ENCODE measurements around the gene SLC22A9.
"Not testable (repeated sequence)": the region's sequence is repeated elsewhere in the genome, so short reads cannot be mapped to it uniquely, and the experiment has no call there.

The SLC22A9 gene

GRCh38 chr11:63369165-63369970, at the start of gene SLC22A9:
SLC22A9 (plus strand) TSS chr11:63369785; CDS start chr11:63370057, 272 bp downstream.
- no peak for DNase-seq

GRCh38 chr11:63321723-63322122, 47.9 kb upstream of the SLC22A9 start:
- no peak for DNase-seq

GRCh38 chr11:63335089-63335488, 34.5 kb upstream of the SLC22A9 start:
- not testable (repeated sequence) for DNase-seq

GRCh38 chr11:63337070-63337469, 32.5 kb upstream of the SLC22A9 start:
- DNase-seq, result no peak

GRCh38 chr11:63343130-63343529, 26.5 kb upstream of the SLC22A9 start:
- no peak for DNase-seq

- no peak for DNase-seq
Observed at GRCh38 chr11:63352144-63352543, 17.4 kb upstream of the SLC22A9 start.

- DNase-seq, result no peak
Observed at GRCh38 chr11:63362196-63362793, 7.3 kb upstream of the SLC22A9 start.

GRCh38 chr11:63369971-63370588, 495 bp downstream of the SLC22A9 start:
- no peak for DNase-seq

GRCh38 chr11:63371396-63371795, 1.8 kb downstream of the SLC22A9 start:
- no peak for DNase-seq

- no peak for DNase-seq
Observed at GRCh38 chr11:63375434-63375833, 5.8 kb downstream of the SLC22A9 start.

- DNase-seq, result no peak
Observed at GRCh38 chr11:63380130-63380529, 10.5 kb downstream of the SLC22A9 start.

GRCh38 chr11:63395697-63396096, 26.1 kb downstream of the SLC22A9 start:
- no peak for DNase-seq

GRCh38 chr11:63404161-63404935, 34.8 kb downstream of the SLC22A9 start:
- DNase-seq, result no peak

GRCh38 chr11:63405114-63405513, 35.5 kb downstream of the SLC22A9 start:
- no peak for DNase-seq

- no peak for DNase-seq
Observed at GRCh38 chr11:63406458-63406857, 36.9 kb downstream of the SLC22A9 start.

GRCh38 chr11:63417174-63417852, 47.7 kb downstream of the SLC22A9 start:
- DNase-seq, result no peak

GRCh38 chr11:63427971-63428508, 58.5 kb downstream of the SLC22A9 start:
- DNase-seq, result no peak

- not testable (repeated sequence) for DNase-seq
Observed at GRCh38 chr11:63430731-63431130, 61.1 kb downstream of the SLC22A9 start.

GRCh38 chr11:63435351-63435750, 65.8 kb downstream of the SLC22A9 start:
- DNase-seq, result not testable (repeated sequence)

GRCh38 chr11:63435831-63436230, 66.2 kb downstream of the SLC22A9 start:
- not testable (repeated sequence) for DNase-seq

- no peak for DNase-seq
Observed at GRCh38 chr11:63443714-63444113, 74.1 kb downstream of the SLC22A9 start.

GRCh38 chr11:63444160-63444559, 74.6 kb downstream of the SLC22A9 start:
- no peak for DNase-seq
